MCF 10A (cell line): ENCODE measurements around the gene DESI2. TPM values are rescaled to one million over a fixed set of nuclear protein-coding genes. Genes with fewer than 3 reads are reported as not detected.
"Not testable (repeated sequence)": the region's sequence is repeated elsewhere in the genome, so short reads cannot be mapped to it uniquely, and the experiment has no call there.

ENCODE experiments used
- BruUV-seq: library from RNA; stranded (reverse); fragments of 400-500 nt; replicated peaks from 2 replicates; lab custom pipeline; 2021; lab: Mats Ljungman, UMichigan
- CTCF ChIA-PET: fragments of 300-600 bp; sonication (Branson Sonifier 250); formaldehyde crosslinking; extraction: SDS; loops from one replicate; lab custom pipeline; 2021; ENCODE audit warnings: antibody characterized with exemption, inconsistent platforms; lab: Yijun Ruan, JAX
- POLR2A ChIA-PET: fragments of 300-600, 350-650 bp; sonication (Branson Sonifier 250); formaldehyde crosslinking; extraction: SDS; loops from one replicate; lab custom pipeline; 2020; ENCODE audit warnings: antibody characterized with exemption, inconsistent platforms; lab: Yijun Ruan, JAX
- DNase-seq: peaks from one replicate; pipeline ENCODE4 v3.0.0-alpha.2; 2018; ENCODE audit not compliant: unreplicated experiment
- H3K27ac Mint-ChIP-seq: one replicate; pipeline ENCODE4 v1.8.0; 2022; ENCODE audit warnings: mild to moderate bottlenecking, low read depth, mixed read lengths; ENCODE audit not compliant: unreplicated experiment
- H3K27me3 Mint-ChIP-seq: one replicate; pipeline ENCODE4 v1.8.0; 2022; ENCODE audit warnings: mixed read lengths; ENCODE audit not compliant: insufficient read depth, unreplicated experiment
- H3K36me3 Mint-ChIP-seq: one replicate; pipeline ENCODE4 v1.8.0; 2022; ENCODE audit warnings: mild to moderate bottlenecking, moderate library complexity, mixed read lengths; ENCODE audit not compliant: insufficient read depth, unreplicated experiment
- H3K4me1 Mint-ChIP-seq: one replicate; pipeline ENCODE4 v1.8.0; 2022; ENCODE audit warnings: mixed read lengths; ENCODE audit not compliant: insufficient read depth, unreplicated experiment
- H3K4me3 Mint-ChIP-seq: one replicate; pipeline ENCODE4 v1.8.0; 2022; ENCODE audit warnings: mild to moderate bottlenecking, moderate library complexity, mixed read lengths; ENCODE audit not compliant: unreplicated experiment
- H3K9me3 Mint-ChIP-seq: one replicate; pipeline ENCODE4 v1.8.0; 2022; ENCODE audit warnings: mixed read lengths; ENCODE audit not compliant: unreplicated experiment
- CTCF ChIP-seq: fragments of 200-600 bp; IDR thresholded peaks from one replicate; pipeline ENCODE4 v1.8.0; 2022; ENCODE audit warnings: antibody characterized with exemption, mild to moderate bottlenecking; ENCODE audit not compliant: unreplicated experiment
- intact Hi-C: fragments of 100-400 bp; cut with micrococcal nuclease; formaldehyde crosslinking; loops from 2 replicates; pipeline ENCODE4 v1.14.1; 2022
- total RNA-seq: library from RNA; stranded (reverse); gene quantifications from 2 replicates; pipeline ENCODE4 v1.2.3, GENCODE V29; 2022

DESI2 gene
- total RNA-seq, 1 experiment from 2014 or later: 101 TPM

DNA sequence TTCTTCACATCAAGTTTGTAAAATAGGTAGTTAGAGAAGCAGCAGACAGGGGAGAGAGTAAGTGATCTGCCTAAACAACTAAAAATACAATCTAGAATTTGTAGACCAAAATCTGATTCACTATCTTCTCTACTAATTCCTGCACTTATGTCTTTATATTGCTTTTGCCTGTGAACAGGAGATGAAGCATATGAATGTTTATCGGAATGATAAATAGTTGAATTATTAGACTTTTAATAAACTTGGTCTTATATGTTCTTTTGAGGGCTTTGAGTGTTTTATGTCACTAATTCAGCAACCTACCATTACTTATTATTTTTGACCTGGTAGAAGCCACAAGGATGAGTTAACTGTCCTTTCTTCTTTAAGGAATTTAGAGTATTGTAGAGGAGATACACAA is 2.3 kb downstream of the DESI2 start:
- Mint-ChIP-seq H3K27ac (no peak overlapping the region), H3K4me1 (peaks cover 35% of the 10 kb centered on the region), H3K9me3 (no peaks in the 10 kb centered on the region), H3K27me3 (no peaks in the 10 kb centered on the region), H3K36me3 (peaks cover 26% of the 10 kb centered on the region), H3K4me3 (no peak overlapping the region)
- no peak for TF ChIP-seq CTCF
- DNase-seq: no peak
- intact Hi-C loops: loop anchor here (10.0 kb wide), 1 partner anchor 380 kb away; no protein-coding TSS in a partner anchor
- ChIA-PET POLR2A (interaction anchor here (0.6 to 7.2 kb wide), 9 partner anchors 10 to 1251 kb away, joined by 3 to 82 read pairs (median 5); partner anchors contain the start of genes COX20 and HNRNPU), CTCF (interaction anchor here (1.0 kb wide), 2 partner anchors 80 to 142 kb away, joined by 3 read pairs; no protein-coding TSS in a partner anchor)
- BruUV-seq: no TSS peak

DNA sequence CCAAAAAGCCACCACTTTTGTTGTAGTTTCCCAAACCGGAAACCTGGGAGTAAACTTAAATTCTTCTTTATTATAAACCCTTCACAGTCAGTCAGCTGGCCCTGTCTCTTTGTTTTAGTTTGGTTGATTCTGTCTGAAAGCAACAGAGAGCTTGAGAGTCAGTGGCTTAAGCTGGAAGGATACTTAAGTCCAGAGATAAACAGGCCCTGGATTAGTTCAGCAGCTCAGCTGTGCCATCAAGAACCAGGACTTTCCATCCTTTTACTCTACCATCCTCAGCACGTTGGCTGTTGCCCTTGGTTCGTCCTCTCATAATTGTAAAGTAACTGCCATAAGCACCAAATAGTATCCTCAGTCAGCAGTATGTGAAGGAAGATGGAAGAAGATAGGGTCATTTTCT is 4.5 kb downstream of the DESI2 start:
- H3K27me3 Mint-ChIP-seq: no peaks in the 10 kb centered on the region
- intact Hi-C loops: loop anchor here (10.0 kb wide), 1 partner anchor 383 kb away; no protein-coding TSS in a partner anchor
- POLR2A ChIA-PET: interaction anchor here (0.6 to 7.2 kb wide), 2 partner anchors 62 to 178 kb away, joined by 3 to 82 read pairs; partner anchors contain the start of gene COX20
- peaks cover 30% of the 10 kb centered on the region for H3K4me1 Mint-ChIP-seq
- H3K4me3 Mint-ChIP-seq: no peak overlapping the region
- H3K9me3 Mint-ChIP-seq: no peaks in the 10 kb centered on the region
- TF ChIP-seq CTCF: no peak
- no peak for DNase-seq
- CTCF ChIA-PET: interaction anchor here (0.9 to 1.8 kb wide), 3 partner anchors 18 to 53 kb away, joined by 3 to 6 read pairs (median 4); no protein-coding TSS in a partner anchor
- no TSS peak for BruUV-seq
- H3K36me3 Mint-ChIP-seq: peaks cover 30% of the 10 kb centered on the region
- H3K27ac Mint-ChIP-seq: peak overlapping the region; percentile 62

- Mint-ChIP-seq H3K9me3 (no peaks in the 10 kb centered on the region), H3K36me3 (peaks cover 30% of the 10 kb centered on the region), H3K27ac (peak overlapping the region; percentile 44), H3K27me3 (no peaks in the 10 kb centered on the region), H3K4me1 (peaks cover 34% of the 10 kb centered on the region), H3K4me3 (no peak overlapping the region)
- intact Hi-C loops: loop anchor here (10.0 kb wide), 1 partner anchor 385 kb away; no protein-coding TSS in a partner anchor
- DNase-seq: no peak
- TF ChIP-seq CTCF: no peak
- ChIA-PET POLR2A (interaction anchor here (0.8 to 1.1 kb wide), 2 partner anchors 176 to 181 kb away, joined by 3 to 5 read pairs; partner anchors contain the start of gene COX20), CTCF (interaction anchor here (0.6 kb wide), 4 partner anchors 153 to 1013 kb away, joined by 3 to 4 read pairs (median 3); no protein-coding TSS in a partner anchor)
- BruUV-seq: no TSS peak
Observed at GRCh38 chr1:244659694-244660093, 6.8 kb downstream of the DESI2 start.

GRCh38 chr1:244660595-244660994 is 7.7 kb downstream of the DESI2 start:
- ChIA-PET CTCF (interaction anchor here (0.7 kb wide), 2 partner anchors 90 to 1755 kb away, joined by 3 to 4 read pairs; no protein-coding TSS in a partner anchor), POLR2A (no interaction called here)
- Mint-ChIP-seq H3K9me3 (no peaks in the 10 kb centered on the region), H3K36me3 (peaks cover 30% of the 10 kb centered on the region), H3K4me1 (peaks cover 34% of the 10 kb centered on the region), H3K27me3 (no peaks in the 10 kb centered on the region), H3K27ac (no peak overlapping the region), H3K4me3 (no peak overlapping the region)
- no TSS peak for BruUV-seq
- DNase-seq: no peak
- no peak for TF ChIP-seq CTCF
- intact Hi-C loops: no loop called here

- CTCF ChIA-PET: interaction anchor here (0.9 to 1.2 kb wide), 2 partner anchors 9 to 19 kb away, joined by 5 to 6 read pairs; no protein-coding TSS in a partner anchor
- H3K9me3 Mint-ChIP-seq, DNase-seq, H3K27ac Mint-ChIP-seq, H3K27me3 Mint-ChIP-seq, intact Hi-C loops, POLR2A ChIA-PET, BruUV-seq, H3K4me3 Mint-ChIP-seq: not testable (repeated sequence)
- peaks cover 34% of the 10 kb centered on the region for H3K4me1 Mint-ChIP-seq
- H3K36me3 Mint-ChIP-seq: peaks cover 29% of the 10 kb centered on the region
Observed at GRCh38 chr1:244661569-244662312, 8.8 kb downstream of the DESI2 start.
